K562 treated with DMSO at 1 percent for 12 hours (cell line): ENCODE data around the gene NUDT13. TPM values are rescaled to one million over a fixed set of nuclear protein-coding genes. Genes with fewer than 3 reads are reported as not detected.

Experiments used
- total RNA-seq: library from RNA; unstranded; fragments of 300-600 nt; gene quantifications from 2 replicates; pipeline ENCODE4 v1.2.3, GENCODE V29; 2022; ENCODE audit not compliant: insufficient read depth

NUDT13 gene
- total RNA-seq = 2.1 and 3.7 TPM in 2 replicates

DNA sequence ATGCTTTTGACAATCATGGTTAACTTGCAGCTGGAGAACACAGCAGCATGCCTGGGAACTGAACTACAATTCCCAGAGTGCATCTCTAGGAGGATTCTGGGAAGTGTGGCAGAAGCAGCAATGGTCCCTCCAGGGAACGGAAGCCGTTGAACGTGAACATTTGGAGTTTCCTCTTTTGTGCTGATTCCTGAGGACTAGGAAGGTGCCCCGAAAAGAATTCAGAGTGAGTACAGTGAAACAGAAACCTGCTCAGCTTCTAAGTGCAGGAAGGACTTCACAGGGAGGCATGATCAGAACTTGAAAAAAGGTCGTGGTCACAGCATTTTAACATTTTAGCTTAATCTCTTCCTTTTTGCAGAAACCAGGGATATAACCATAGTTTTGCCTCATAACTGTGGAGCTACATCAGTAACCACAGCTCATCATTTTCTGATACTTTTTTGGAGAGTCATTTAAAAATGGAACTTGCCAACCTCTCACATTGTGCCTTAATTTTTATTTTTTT is at the start of gene NUDT13:
NUDT13 (plus strand) TSS at position 111 of the 505 bp plus-strand sequence. CDS start 3,911 bp downstream, outside the sequence.

DNA sequence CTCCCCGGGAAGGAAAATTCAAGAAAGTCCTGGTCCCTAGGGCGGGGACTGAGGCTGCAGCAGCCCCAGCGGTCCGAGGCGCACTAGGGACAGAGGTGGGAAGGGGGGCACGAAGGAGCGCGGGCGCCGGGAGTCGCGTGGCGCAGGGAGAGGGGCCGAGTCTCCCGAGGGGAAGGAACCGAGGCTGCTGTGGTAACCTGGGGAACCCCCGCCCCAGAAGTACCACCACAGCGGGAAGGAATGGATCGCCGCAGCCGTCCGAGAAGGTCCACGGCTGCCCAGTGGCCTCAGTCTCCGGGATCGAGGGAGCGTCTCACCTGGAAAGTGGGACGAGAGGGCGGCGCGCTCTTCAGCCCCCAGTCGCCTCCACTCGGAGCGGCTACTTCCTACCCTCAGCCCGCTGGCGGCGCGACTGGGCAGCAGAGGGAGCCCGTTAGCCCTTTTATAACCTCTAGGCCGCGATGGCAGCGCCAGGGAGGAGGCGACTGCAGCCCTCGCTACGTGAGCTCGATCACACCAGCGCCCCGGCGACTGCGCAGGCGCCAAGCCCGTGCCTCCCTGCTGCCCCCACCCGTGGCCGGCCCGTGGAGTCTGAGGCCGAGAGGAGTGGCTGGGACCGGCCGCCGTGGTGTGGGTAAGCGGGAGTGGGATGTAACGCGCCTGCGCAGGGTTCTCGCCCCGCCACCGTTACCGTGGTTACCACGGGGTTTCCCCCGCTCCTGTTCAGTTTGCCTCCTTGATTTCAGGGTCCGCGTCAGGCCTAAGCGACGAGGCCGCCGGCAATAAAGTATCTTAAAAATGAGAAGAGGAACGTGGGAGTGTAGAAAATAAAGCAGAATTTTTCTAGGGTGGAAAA is 13.6 kb upstream of the NUDT13 start, which contains the start of gene P4HA1:
P4HA1 (minus strand) TSS at position 418 of the 856 bp plus-strand sequence. CDS start 21,983 bp downstream, outside the sequence.

GRCh38 chr10:73167783-73168464 is 57.7 kb downstream of the NUDT13 start, which contains the start of the genes ECD and FAM149B1:
Gene ECD (minus strand): TSS chr10:73168008. CDS start chr10:73163937, 4,071 bp downstream.
Gene FAM149B1 (plus strand): TSS chr10:73168119. CDS start chr10:73168340, 221 bp downstream.

Other genes with a start within 250 kb of the NUDT13 start
- 0.26 TPM in 1 of 2 replicates, not detected in the other for gene OIT3, start 216.7 kb upstream of the NUDT13 start, total RNA-seq
- not detected in 2 replicates for gene PLA2G12B, start 155.6 kb upstream of the NUDT13 start, total RNA-seq
- gene P4HA1, start 13.6 kb upstream of the NUDT13 start, total RNA-seq = 16.3 and 30.6 TPM in 2 replicates
- 15.6 and 25.9 TPM in 2 replicates for gene ECD, start 57.6 kb downstream of the NUDT13 start, total RNA-seq
- 16.3 and 19.8 TPM in 2 replicates for gene FAM149B1, start 57.7 kb downstream of the NUDT13 start, total RNA-seq
- 62.8 and 99.4 TPM in 2 replicates for gene DNAJC9, start 136.8 kb downstream of the NUDT13 start, total RNA-seq
- 57.6 and 73.9 TPM in 2 replicates for gene MRPS16, start 142.2 kb downstream of the NUDT13 start, total RNA-seq
- 4.9 and 9.3 TPM in 2 replicates for gene CFAP70, start 248.4 kb downstream of the NUDT13 start, total RNA-seq